Measurements from ENCODE around the gene COBLL1.

The COBLL1 gene

DNA sequence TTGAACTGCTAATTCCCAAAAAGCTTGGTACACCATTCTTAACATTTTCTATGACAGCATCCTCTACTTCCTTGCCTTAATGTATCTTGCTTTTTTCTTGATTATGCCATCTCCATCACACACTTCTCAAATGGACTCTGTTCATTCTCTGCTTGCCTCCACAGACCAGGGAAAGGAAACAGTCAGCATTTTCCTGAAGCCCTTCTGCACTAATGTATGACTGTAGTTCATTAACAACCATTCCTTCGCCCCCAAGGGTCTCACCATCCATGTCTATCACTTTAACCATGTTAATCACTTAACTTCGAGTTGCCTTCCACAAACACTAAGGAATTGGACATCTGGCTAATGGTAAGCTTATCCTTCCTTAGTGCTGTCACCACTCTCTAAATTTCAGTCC lies 54.8 kb downstream of the COBLL1 start:
- no peak for DNase-seq (ENCODE audit: low read depth)
- H3K4me3 ChIP-seq (ENCODE audit: low read length) = no peak overlapping the region
- no peak for TF ChIP-seq CTCF (conservative IDR thresholded peaks at IDR 0.05; ENCODE audit: low read depth, low read length)

GRCh38 chr2:164785457-164785856 lies 56.2 kb downstream of the COBLL1 start:
- no peak for DNase-seq (ENCODE audit: low read depth)
- H3K4me3 ChIP-seq (ENCODE audit: low read length) = no peak overlapping the region
- TF ChIP-seq CTCF (conservative IDR thresholded peaks at IDR 0.05; ENCODE audit: low read depth, low read length) = no peak

GRCh38 chr2:164784376-164784775 lies 57.2 kb downstream of the COBLL1 start:
- DNase-seq (ENCODE audit: low read depth) = no peak
- TF ChIP-seq CTCF (conservative IDR thresholded peaks at IDR 0.05; ENCODE audit: low read depth, low read length) = no peak
- H3K4me3 ChIP-seq (ENCODE audit: low read length) = no peak overlapping the region

- no peak for TF ChIP-seq CTCF (conservative IDR thresholded peaks at IDR 0.05; ENCODE audit: low read depth, low read length)
- no peak overlapping the region for H3K4me3 ChIP-seq (ENCODE audit: low read length)
- no peak for DNase-seq (ENCODE audit: low read depth)
Measured at GRCh38 chr2:164782323-164782722, 59.3 kb downstream of the COBLL1 start.

GRCh38 chr2:164781394-164781793 lies 60.2 kb downstream of the COBLL1 start:
- TF ChIP-seq CTCF (conservative IDR thresholded peaks at IDR 0.05; ENCODE audit: low read depth, low read length) = no peak
- no peak for DNase-seq (ENCODE audit: low read depth)
- H3K4me3 ChIP-seq (ENCODE audit: low read length) = no peak overlapping the region

- DNase-seq (ENCODE audit: low read depth) = no peak
- no peak for TF ChIP-seq CTCF (conservative IDR thresholded peaks at IDR 0.05; ENCODE audit: low read depth, low read length)
- no peak overlapping the region for H3K4me3 ChIP-seq (ENCODE audit: low read length)
Measured at GRCh38 chr2:164780611-164781178, 60.9 kb downstream of the COBLL1 start.

DNA sequence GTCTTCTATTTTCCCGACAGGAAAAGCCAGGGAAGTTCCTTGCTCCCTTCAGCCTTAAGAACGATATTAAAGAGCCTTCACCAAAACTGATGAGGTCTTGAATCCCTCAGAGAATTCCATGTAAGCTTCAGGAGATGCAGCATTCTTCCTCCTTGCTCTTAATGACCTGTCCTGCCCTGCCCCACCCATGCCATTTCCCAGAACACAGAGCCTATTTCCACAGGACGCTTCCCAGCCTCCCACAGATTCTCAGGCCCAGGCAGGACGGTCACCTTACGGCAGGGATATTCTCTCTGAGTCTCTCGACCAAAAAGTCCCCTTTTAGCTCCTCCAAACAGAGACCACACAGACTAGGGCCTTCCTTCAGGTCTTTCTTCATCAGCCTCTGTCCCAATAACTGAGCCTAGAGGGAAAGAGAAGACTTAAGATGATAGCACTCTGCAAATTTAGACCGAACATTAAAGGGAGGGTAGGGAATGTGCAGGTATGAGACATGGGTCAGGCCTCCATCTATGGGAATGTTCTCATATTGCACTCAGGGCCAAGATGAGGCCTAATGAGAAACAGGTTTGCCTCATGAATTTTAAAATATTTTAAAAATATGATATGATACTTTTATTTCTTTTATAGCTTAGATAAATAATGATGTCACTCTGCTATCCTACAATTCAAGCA lies 62.1 kb downstream of the COBLL1 start:
- DNase-seq (ENCODE audit: low read depth) = no peak
- TF ChIP-seq CTCF (conservative IDR thresholded peaks at IDR 0.05; ENCODE audit: low read depth, low read length) = no peak
- H3K4me3 ChIP-seq (ENCODE audit: low read length) = no peak overlapping the region
